ENCODE data around the gene IRF2BPL.

Gene IRF2BPL

GRCh38 chr14:77009014-77009413, 19.5 kb downstream of the IRF2BPL start:
- DNase-seq = no peak

- DNase-seq = no peak
Measured at GRCh38 chr14:77008541-77008940, 20.0 kb downstream of the IRF2BPL start.

DNA sequence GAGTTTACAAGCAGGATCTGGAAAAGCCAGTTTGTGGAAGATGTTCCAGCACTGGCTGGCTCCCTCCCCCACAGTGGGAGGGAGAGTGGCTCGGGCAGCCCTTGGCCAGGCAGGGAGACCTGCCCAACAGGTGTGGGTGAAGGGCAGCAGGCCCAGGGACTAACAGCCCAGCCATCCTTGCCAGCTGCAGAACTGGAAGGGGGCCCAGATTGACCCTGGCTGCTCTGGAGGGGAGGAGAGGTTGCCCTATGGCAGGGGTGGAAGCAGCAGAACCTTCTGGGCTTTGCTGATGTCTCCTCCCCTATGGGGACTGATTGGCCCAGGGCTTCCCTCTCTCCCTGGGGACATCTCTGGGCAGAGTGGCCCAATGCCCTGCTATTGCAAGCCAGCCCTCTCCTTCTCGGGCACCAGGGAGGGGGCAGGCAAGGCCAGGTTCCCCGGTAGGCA, 20.5 kb downstream of the IRF2BPL start:
- DNase-seq = no peak

DNA sequence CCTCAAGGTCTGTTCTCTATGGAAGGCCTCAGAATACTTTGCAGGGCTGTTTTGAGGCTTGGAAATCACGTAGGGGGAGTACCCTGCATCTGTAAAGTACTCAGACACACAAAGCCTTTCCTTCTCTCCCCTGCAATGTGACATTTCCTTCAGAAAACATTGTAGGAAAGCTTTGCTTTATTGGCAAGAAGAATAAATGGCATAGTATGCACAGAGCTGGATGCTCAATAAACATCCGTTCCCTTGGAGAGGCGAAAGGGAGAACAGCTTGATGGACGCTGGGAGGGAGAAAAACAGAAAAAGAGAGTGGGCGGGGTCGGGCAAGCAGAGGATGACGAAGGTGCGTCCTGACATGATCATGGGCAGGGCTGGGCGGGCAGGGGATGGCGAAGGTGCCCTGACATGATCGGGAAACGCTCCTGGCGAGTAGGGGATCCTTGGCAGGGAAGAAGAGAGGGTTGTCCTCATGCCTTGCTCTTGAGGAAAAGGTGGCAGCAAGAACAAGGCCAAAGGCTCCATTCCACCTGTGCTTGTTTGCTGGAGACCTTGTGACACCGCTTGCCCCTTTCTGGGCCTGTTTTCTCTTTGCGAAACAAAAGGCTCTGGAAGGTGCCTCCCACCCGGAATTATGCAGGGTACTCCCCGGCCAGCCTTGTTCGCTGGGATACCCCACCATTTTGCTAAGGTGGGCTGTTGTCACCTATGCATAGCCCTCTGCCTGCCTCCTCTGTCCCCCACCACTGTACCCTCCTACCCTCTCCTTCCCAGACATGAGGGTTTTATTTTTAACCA, 21.1 kb downstream of the IRF2BPL start:
- no peak for DNase-seq

DNA sequence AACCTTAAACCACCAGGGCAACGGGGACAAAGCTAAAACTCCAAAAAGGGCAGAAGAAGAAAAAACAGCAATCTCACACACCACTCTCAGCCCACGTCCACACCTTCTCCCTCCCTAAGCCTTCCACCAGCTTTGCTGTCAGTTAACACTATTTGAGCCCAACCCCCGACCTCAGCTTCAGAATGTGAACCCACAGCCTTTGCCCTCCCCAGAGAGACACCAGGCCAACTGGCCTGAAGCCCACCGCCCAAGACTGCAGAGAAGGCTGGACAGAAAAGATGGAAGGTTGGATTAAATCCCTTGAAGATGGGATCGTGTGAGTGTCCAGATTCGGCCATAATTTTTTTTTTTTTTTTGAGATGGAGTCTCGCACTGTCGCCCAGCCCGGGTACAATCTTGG, 22.4 kb downstream of the IRF2BPL start:
- DNase-seq = no peak

DNA sequence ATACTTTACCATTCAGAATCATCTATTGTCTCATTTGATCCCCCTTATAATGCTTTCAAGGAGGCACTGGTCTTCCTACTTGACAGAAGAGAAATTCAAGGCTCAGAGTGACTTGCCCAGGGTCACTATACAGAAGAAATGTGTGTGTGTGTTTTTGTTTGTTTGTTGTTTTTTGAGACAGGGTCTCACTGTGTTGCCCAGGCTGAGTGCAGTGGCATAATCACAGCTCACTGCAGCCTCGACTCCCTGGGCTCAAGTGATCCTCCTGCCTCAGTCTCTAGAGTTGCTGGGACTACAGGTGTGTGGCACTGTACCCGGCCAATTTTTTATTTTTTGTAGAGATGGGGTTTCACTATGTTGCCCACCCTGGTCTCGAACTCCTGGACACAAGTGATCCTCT, 22.9 kb downstream of the IRF2BPL start:
- DNase-seq = no peak

DNA sequence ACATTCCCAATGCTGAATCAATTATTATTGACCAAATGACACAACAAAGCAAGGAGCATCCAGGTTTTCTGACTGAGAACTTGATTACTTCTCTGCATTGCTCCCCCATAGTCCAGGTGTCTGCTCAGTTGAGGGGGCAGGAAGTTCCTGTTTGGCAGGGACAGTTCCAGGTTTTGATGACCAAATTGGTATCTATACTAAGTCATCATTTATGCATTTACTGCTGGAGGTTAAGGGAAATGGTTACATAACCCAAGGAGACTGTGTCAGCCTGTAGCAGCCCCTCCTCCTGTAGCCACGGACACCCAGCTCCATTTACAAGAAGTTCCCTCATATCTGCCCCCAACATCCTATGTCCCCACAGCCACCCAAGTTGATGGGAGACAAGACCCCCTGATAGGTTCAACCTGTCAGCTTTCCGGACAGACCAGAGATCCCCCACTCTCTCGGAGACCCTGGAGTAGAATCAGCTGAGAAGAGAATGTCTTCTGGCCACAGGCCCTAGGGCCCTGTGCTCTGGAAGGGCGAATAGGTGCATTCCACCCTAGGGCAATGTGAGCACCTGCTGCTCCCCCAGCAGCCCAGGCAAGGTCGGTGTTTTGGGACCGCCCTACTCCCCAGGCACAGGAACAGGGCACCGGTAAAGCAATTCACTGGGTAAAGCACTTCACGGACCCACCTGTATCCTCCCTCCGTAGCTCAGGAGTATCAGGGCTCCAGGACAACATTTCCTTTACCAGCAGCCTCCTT, 23.6 kb downstream of the IRF2BPL start:
- DNase-seq = no peak

DNA sequence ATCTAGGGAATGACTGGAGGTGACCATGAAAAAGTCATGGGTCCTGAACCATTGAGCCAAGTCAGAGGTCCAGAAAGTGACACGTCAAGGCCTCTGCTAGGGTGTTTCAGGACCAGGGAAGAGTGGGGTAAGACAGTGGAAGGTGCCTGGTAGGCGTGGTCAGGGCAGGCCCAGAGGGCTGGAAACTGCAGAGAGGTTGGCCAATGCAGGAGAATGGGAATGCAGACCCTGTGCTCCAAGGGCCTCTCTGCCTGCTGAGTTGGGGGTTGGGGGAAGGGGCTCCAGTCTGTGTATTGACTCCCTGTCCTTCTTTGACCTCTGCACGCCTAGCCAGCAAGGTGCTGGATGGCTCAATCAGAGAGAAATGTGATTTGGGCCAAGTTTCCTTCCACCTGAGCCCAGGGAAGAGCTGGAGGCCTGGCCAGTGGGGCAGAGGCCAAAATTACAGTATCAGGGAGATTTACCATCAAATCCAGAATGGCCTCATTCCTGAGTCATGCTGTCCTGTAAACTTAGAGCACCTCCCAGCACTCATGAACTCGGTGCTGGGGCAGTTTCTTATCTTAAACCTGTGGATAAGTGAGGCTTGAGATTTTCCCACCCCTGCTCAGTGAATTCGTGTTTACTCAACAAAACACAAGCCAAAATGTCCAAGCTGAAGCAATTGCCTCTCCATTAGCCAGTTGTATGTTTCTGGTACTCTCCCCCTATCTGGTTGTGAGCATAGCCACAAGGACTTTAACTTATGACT, 24.4 kb downstream of the IRF2BPL start:
- no peak for DNase-seq

DNA sequence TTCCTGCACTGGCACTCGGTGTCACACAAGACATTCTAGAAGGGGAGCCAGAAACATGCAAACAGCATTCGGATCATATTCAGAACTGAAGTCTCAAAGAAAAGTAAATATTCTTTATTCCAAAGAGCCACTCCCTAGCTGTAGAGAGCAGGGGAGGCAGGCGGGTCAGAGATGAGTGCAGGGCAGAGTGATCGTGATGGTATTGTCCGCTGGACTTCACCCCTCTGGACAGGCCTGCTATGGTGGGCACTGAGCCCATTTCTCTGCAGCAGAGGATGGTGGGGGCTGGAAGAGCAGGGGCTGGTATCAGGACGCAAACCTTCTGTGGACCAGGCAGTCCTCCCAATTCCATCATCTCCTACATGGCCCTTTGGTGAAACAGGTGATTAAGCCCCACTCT, 25.6 kb downstream of the IRF2BPL start:
- no peak for DNase-seq

DNA sequence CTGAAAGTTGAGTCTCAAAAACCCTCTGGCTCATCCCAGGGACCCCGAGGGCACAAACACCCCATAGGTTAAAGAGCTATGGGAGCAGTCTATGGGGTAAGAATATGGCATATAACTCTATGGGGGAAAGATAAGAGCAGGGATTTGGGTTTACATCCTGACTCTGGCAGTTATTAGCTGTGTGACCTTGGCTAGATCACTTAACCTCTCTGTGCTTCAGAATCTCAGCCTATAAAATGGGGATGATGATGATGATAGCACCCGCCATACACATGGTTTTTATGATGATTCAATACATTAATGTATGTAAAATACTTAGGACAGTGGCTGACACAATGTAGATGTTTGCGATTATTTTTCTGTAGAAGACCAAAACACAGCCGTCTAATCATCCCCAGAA, 26.2 kb downstream of the IRF2BPL start:
- no peak for DNase-seq

DNA sequence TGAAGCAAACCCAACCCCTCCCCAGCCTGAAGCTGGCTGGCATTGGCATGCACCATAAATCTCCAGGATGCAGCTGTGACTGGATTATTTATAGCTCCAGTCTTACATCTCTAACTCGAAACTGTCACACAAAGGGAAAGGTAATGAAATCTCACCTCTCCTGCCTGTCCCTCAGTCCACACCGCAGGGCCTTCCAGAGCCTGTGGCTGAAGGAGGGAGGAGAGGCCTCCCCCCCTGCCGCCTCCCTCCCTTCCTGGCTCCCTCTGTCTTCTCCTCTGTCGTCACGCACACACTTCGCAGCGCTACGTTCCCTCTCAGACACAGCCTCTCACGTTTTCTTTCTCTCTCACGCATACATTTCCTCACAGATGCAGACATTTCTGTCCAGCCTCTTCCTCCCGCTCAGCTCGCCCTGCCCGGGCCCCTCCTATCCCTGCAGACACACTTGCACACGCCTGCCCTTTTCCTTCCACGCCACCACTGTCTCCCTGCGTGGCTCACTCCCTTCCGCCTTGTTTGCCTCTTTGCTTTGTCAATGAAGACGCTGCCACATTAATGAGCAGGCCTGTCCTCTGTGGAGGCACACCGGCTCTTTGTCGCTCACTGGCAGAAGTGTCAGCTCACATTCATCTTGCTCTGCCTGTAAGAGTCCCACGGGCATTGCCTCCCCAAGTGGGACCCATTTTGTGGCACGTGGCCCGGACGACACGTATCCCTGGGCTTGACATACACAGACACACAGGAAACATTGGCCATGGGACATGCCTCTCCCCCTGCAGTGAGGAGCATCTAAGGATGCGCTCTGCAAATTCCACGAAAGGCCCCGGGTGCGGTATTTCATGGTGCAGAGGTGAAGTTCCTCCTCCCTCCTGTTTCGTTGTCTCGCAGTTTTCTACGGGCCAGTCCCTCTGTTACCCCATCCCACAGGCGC, 27.9 kb downstream of the IRF2BPL start:
- peak; percentile 73 for DNase-seq

DNA sequence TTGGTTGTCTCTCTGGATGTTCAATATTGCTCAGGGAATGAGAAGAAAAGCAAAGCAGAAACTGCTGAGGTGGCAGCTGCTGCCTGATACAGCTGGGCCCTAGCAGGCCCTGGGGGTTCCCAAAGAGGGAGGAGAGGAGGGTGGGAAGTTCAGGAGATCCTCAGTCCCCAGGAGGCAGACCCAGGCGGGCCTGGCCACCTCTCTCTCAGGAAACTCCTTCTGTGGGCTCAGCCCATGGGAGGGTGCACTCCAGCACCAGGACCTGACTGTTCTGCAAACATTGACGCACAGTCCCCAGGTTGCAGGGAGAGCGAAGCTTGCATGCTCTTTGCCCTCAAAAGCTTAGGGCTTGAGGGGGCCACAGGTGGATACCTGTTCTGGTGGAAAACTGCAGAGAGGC, 29.6 kb downstream of the IRF2BPL start:
- DNase-seq = no peak

DNA sequence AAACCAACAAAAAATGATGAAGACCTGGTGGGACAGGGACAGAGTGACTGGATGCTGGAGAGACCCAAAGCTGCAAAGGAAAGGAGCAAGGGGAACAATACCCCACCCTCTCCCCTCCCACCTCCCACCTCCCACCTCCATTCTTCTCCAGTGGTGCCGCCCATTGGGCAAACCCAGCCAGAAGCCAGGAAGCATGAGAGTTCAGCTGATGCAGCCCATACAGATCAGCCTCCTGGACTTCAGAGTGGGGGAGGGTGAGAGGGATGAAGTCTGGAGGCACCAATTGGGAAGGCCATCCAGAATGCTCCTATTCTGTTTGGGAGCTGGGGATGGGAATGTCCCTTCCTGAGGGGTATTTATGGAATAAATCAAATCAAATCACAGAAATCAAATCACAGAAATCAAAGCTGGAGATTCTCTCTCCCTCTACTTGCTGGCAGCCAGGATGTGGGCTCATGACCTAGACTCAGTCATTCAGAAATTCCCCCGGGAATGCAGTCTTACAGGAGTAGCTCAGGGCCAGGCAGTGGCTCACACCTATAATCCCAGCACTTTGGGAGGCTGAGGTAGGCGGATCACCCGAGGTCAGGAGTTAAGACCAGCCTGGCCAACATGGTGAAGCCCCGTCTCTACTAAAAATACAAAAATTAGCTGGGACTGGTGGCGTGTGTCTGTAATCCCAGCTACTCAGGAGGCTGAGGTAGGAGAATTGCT, 31.1 kb downstream of the IRF2BPL start:
- DNase-seq = peak; percentile 66

DNA sequence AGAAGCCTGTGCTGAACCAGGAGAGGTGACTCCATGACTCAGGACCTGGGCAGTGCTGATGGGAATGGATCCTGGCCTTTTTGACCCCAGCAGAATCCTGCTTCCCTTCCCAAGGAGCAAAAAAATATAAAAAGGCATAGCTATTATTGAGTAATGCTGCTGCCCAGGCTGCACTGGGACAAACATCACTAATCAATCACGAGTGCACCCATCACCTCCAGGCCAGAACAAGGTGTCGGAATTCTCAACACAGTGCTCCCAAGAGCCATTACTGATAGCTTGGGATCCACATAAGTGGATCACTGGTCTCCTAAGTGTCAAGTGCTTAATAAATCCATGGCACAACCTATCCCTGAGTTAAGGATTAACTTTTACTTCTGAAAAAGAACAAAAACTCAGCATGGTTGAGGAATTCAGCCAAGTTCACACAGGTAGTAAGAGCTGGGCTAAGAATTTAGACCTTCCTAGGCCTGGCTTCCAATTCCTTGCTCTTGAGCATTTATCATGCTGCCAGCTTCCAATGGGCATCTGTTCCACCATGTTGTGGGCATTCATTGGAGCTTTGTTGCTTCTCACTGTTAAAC, 31.9 kb downstream of the IRF2BPL start:
- DNase-seq = no peak

- no peak for DNase-seq
Measured at GRCh38 chr14:76995279-76996035, 33.1 kb downstream of the IRF2BPL start.

- DNase-seq = no peak
Measured at GRCh38 chr14:76993752-76994151, 34.8 kb downstream of the IRF2BPL start.

DNA sequence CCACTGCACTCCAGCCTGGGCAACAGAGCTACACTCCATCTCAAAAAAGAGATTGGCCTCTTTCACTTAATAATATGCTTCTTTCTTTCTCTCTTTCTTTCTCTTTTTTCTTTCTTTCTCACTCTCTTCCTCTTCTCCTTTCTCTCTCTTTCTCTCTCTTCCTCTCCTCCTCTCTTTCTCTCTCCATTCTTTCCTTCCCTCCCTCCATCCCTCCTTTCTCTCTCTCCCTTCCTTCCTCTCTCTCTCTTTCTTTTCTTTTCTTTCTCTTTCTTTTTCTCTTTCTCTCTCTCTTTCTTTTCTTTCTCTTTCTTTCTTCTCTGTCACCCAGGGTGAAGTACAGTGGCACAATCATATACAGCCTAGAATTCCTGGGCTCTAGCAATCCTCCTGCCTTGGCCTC, 38.4 kb downstream of the IRF2BPL start:
- DNase-seq = no peak

GRCh38 chr14:76987956-76988520, 40.5 kb downstream of the IRF2BPL start:
- DNase-seq = no peak

DNA sequence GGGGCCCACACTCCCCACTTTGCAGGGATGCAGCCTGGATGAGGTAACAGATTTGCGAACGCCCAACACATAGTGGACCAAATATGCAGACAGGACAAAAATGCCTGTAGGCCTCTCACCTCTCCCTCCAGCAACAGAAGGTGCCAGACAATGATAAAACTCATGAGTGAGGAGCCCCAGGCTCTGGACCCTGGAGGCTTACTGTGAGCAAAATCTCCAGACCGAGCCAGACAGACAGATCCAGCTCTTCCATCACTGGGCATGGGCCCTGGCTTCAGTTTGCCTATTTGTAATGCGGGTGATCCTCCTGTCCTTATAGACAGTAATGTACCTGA, 42.3 kb downstream of the IRF2BPL start:
- no peak for DNase-seq

- DNase-seq = peak; percentile 67
Measured at GRCh38 chr14:76985540-76986230, 42.8 kb downstream of the IRF2BPL start.
